IMR-90 (cell line): ENCODE results near the gene ARMH3. TPM values are rescaled to one million over a fixed set of nuclear protein-coding genes. Genes with fewer than 3 reads are reported as not detected.

Experiments
- ATAC-seq: fragments of 200-7000 bp; cut with Tn5 transposase; 2 replicates; pipeline ENCODE4 v1.9.1; 2020; ENCODE audit warnings: low read depth, mild to moderate bottlenecking, moderate library complexity
- BruUV-seq: library from RNA; stranded (reverse); fragments of 400-500 nt; replicated peaks from 2 replicates; lab custom pipeline; 2021; lab: Mats Ljungman, UMichigan
- CTCF ChIA-PET: fragments of 300-600 bp; formaldehyde crosslinking; extraction: SDS; loops from one replicate; lab custom pipeline; 2021; ENCODE audit warnings: antibody characterized with exemption; lab: Yijun Ruan, JAX
- POLR2A ChIA-PET: fragments of 300-600 bp; sonication (Branson Sonifier 250); formaldehyde crosslinking; loops from one replicate; lab custom pipeline; 2022; ENCODE audit warnings: antibody characterized with exemption; ENCODE audit not compliant: unreplicated experiment; lab: Charles Lee
- DNase-seq: peaks from one replicate; pipeline ENCODE4 v3.0.0; 2013
- H2AFZ ChIP-seq: replicated peaks from 2 replicates; pipeline ENCODE3; 2013; ENCODE audit warnings: low read length, mild to moderate bottlenecking; ENCODE audit not compliant: poor library complexity
- H2AK5ac ChIP-seq: 2 replicates; pipeline ENCODE4 v1.6.1; 2013; ENCODE audit warnings: low read depth, low read length, inconsistent platforms
- H2AK9ac ChIP-seq: replicated peaks from 2 replicates; pipeline ENCODE3; 2013; ENCODE audit warnings: mild to moderate bottlenecking, low read depth, low read length, moderate library complexity; ENCODE audit not compliant: poor library complexity
- H2BK120ac ChIP-seq: 2 replicates; pipeline ENCODE4 v1.6.1; 2013; ENCODE audit warnings: low read depth, low read length, inconsistent platforms
- H2BK15ac ChIP-seq: 3 replicates; pipeline ENCODE4 v1.6.1; 2013; ENCODE audit warnings: low read depth, low read length, inconsistent platforms
- H2BK20ac ChIP-seq: 2 replicates; pipeline ENCODE4 v1.6.1; 2013; ENCODE audit warnings: low read depth, mild to moderate bottlenecking, inconsistent platforms, low read length, moderate library complexity
- H2BK5ac ChIP-seq: 2 replicates; pipeline ENCODE4 v1.6.1; 2013; ENCODE audit warnings: mild to moderate bottlenecking, low read depth, low read length, inconsistent platforms; ENCODE audit not compliant: poor library complexity, severe bottlenecking
- H3K14ac ChIP-seq: replicated peaks from 2 replicates; pipeline ENCODE4 v1.6.1; 2013; ENCODE audit warnings: low read depth, low read length, inconsistent platforms
- H3K18ac ChIP-seq: 2 replicates; pipeline ENCODE4 v1.6.1; 2013; ENCODE audit warnings: low read depth, low read length, control low read depth
- H3K23ac ChIP-seq: 2 replicates; pipeline ENCODE4 v1.6.1; 2013; ENCODE audit warnings: low read depth, low read length, inconsistent platforms
- H3K27ac ChIP-seq: 2 replicates; pipeline ENCODE4 v1.5.1; 2013; ENCODE audit warnings: mild to moderate bottlenecking, control low read depth, low read length; ENCODE audit not compliant: insufficient read depth
- H3K27me3 ChIP-seq: 2 replicates; pipeline ENCODE4 v1.6.1; 2013; ENCODE audit warnings: low read length; ENCODE audit not compliant: control insufficient read depth, insufficient read depth
- H3K36me3 ChIP-seq: 2 replicates; pipeline ENCODE4 v1.6.1; 2013; ENCODE audit warnings: low read length, mixed read lengths; ENCODE audit not compliant: control insufficient read depth, insufficient read depth
- H3K4ac ChIP-seq: 2 replicates; pipeline ENCODE4 v1.6.1; 2013; ENCODE audit warnings: low read depth, low read length, inconsistent platforms
- H3K4me1 ChIP-seq: 2 replicates; pipeline ENCODE4 v1.6.1; 2013; ENCODE audit warnings: low read length, mixed read lengths; ENCODE audit not compliant: control insufficient read depth, insufficient read depth
- H3K4me2 ChIP-seq: 2 replicates; pipeline ENCODE4 v1.6.1; 2013; ENCODE audit warnings: low read depth, mild to moderate bottlenecking, control low read depth, low read length, moderate library complexity
- H3K4me3 ChIP-seq: 2 replicates; pipeline ENCODE4 v1.5.1; 2013; ENCODE audit warnings: low read depth, mild to moderate bottlenecking, control low read depth, low read length, moderate library complexity; ENCODE audit not compliant: insufficient read depth
- H3K56ac ChIP-seq: 2 replicates; pipeline ENCODE4 v1.6.1; 2013; ENCODE audit warnings: low read length, inconsistent platforms; ENCODE audit not compliant: insufficient read depth; ENCODE audit errors: extremely low read depth
- H3K79me1 ChIP-seq, 2 experiments: 2 replicates each; pipeline ENCODE4 v1.6.1; 2013; ENCODE audit warnings: low read length in 2 of 2, inconsistent platforms in 1 of 2, low read depth in 1 of 2
- H3K9ac ChIP-seq: 2 replicates; pipeline ENCODE4 v1.6.1; 2013; ENCODE audit warnings: low read depth, low read length, control low read depth
- H3K9me1 ChIP-seq: 2 replicates; pipeline ENCODE4 v1.6.1; 2013; ENCODE audit warnings: low read length, inconsistent platforms; ENCODE audit not compliant: insufficient read depth
- H3K9me3 ChIP-seq: 2 replicates; pipeline ENCODE4 v1.6.1; 2013; ENCODE audit warnings: low read length; ENCODE audit not compliant: control insufficient read depth, insufficient read depth
- H4K20me1 ChIP-seq: 2 replicates; pipeline ENCODE4 v1.6.1; 2013; ENCODE audit warnings: low read length, inconsistent platforms; ENCODE audit not compliant: insufficient read depth
- H4K5ac ChIP-seq: 2 replicates; pipeline ENCODE4 v1.6.1; 2013; ENCODE audit warnings: mild to moderate bottlenecking, low read depth, low read length, control low read depth
- H4K8ac ChIP-seq, 2 experiments: 2 replicates each; pipeline ENCODE4 v1.6.1; 2013; ENCODE audit warnings: low read depth in 2 of 2, low read length in 2 of 2, control low read depth in 1 of 2, inconsistent platforms in 1 of 2
- H4K91ac ChIP-seq: 2 replicates; pipeline ENCODE4 v1.6.1; 2013; ENCODE audit warnings: low read depth, low read length, inconsistent platforms; ENCODE audit not compliant: insufficient read depth
- CEBPB ChIP-seq: IDR thresholded peaks from 2 replicates; pipeline ENCODE4 v1.6.1; 2012; ENCODE audit warnings: low read depth, low read length, improper control_type of control experiment
- CHD1 ChIP-seq: IDR thresholded peaks from 2 replicates; pipeline ENCODE4 v1.6.1; 2012; ENCODE audit warnings: low read depth, low read length, improper control_type of control experiment
- CTCF ChIP-seq: conservative IDR thresholded peaks from 2 replicates; pipeline ENCODE4 v1.5.1; 2012; ENCODE audit warnings: mild to moderate bottlenecking, low read depth, low read length, improper control_type of control experiment
- NFE2L2 ChIP-seq: fragments of 150-350 bp; IDR thresholded peaks from 2 replicates; pipeline ENCODE4 v1.6.1; 2016; ENCODE audit warnings: low read depth, mild to moderate bottlenecking, low read length
- POLR2A ChIP-seq: IDR thresholded peaks from 2 replicates; pipeline ENCODE4 v1.6.1; 2012; ENCODE audit warnings: mild to moderate bottlenecking, low read depth, low read length
- RAD21 ChIP-seq: IDR thresholded peaks from 2 replicates; pipeline ENCODE4 v1.6.1; 2012; ENCODE audit warnings: low read length, improper control_type of control experiment
- RCOR1 ChIP-seq: IDR thresholded peaks from 2 replicates; pipeline ENCODE4 v1.6.1; 2012; ENCODE audit warnings: mild to moderate bottlenecking, low read length, improper control_type of control experiment; ENCODE audit not compliant: insufficient replicate concordance
- RFX5 ChIP-seq: IDR thresholded peaks from 2 replicates; pipeline ENCODE4 v1.8.0; 2012; ENCODE audit warnings: low read depth, mild to moderate bottlenecking, low read length, moderate library complexity
- WGBS, 2 experiments: methylation state at CpG; one replicate each; pipeline versions ENCODE4 v1.1.5 to v1.1.7; 2013; ENCODE audit warnings: missing lambda C conversion rate in 2 of 2; ENCODE audit not compliant: insufficient read length in 1 of 2; ENCODE audit errors: extremely low coverage in 2 of 2; 5-methylcytosine and 5-hydroxymethylcytosine counted together
- dilution Hi-C: fragments of 300-500 bp; cut with HindIII; formaldehyde crosslinking; loops from one replicate; pipeline ENCODE4 v1.14.3; 2018; ENCODE audit warnings: low sequenced_read_pairs; ENCODE audit not compliant: unreplicated experiment
- in situ Hi-C: fragments of 300-500 bp; cut with MboI; formaldehyde crosslinking; loops from 3 replicates; pipeline ENCODE4 v1.14.3; 2019; ENCODE audit warnings: low sequenced_read_pairs, inconsistent platforms, mixed read lengths
- intact Hi-C: fragments of 100-400 bp; cut with micrococcal nuclease; formaldehyde crosslinking; loops from 2 replicates; pipeline ENCODE4 v1.10.0; 2022
- polyA plus RNA-seq, 3 experiments: library from polyadenylated mRNA; depleted of rRNA; stranded (reverse); fragments of >200 nt; gene quantifications; 2 replicates each; pipeline ENCODE4 v1.2.3, GENCODE V29; 2012; ENCODE audit warnings: low replicate concordance in 1 of 3
- total RNA-seq: library from RNA; depleted of rRNA; stranded (reverse); fragments of >200 nt; gene quantifications from 2 replicates; pipeline ENCODE4 v1.2.3, GENCODE V29; 2012
- TF ChIP-seq, protein P1 (sequence below): fragments of 150-350 bp; IDR thresholded peaks from 2 replicates; pipeline ENCODE4 v1.6.1; 2017; ENCODE audit warnings: mild to moderate bottlenecking, antibody characterized with exemption, low read length, low read depth

The ARMH3 gene
- total and polyA plus RNA-seq, 2 of the 4 experiments (the other 2 are of a cell fraction), result 12.1 to 13.1 TPM

DNA sequence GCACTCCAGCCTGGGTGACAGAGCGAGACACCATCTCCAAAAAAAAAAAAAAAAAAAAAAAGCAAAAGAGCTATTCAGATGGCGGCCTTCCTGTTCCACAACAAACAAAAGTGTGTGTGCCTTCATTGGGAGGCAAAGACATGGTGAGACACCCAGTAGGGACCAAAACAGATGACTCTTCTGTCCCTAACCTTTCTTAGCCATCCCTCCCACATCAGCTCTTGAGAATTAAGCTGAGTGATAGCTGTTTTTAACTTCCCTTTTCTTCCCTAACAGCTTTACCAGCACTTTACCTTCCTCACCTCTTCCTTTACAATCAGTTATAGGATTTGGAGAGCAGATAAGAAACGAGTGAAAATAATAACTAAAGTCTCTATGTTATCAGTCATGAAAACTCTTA lies 48.2 kb downstream of the ARMH3 start:
- no peak overlapping the region for H2AFZ ChIP-seq
- no peak overlapping the region for H2BK5ac ChIP-seq
- BruUV-seq, result no TSS peak
- H3K56ac ChIP-seq, result no peak overlapping the region
- no peak overlapping the region for H4K91ac ChIP-seq
- H3K4me3 ChIP-seq, result no peak overlapping the region
- H3K9me1 ChIP-seq, result no peaks in the 10 kb centered on the region
- DNase-seq (no peak), ATAC-seq (no peak)
- no peaks in the 10 kb centered on the region for H3K4me1 ChIP-seq
- H3K4ac ChIP-seq, result no peak overlapping the region
- no peak overlapping the region for H2AK5ac ChIP-seq
- no peak overlapping the region for H3K27ac ChIP-seq
- peaks cover 0 to 3% of the 10 kb centered on the region in 2 experiments; a peak in 1 of 4 replicates for H3K79me1 ChIP-seq
- H3K27me3 ChIP-seq, result no peaks in the 10 kb centered on the region
- CTCF ChIA-PET, result interaction anchor here (5.2 kb wide), 1 partner anchor 168 kb away, joined by 60 read pairs; no protein-coding TSS in a partner anchor
- no peak overlapping the region for H2BK20ac ChIP-seq
- TF ChIP-seq RAD21 (no peak), NFE2L2 (no peak), CHD1 (no peak), RFX5 (no peak), CEBPB (no peak), CTCF (no peak), POLR2A (no peak), RCOR1 (no peak)
- TF ChIP-seq, protein P1, sequence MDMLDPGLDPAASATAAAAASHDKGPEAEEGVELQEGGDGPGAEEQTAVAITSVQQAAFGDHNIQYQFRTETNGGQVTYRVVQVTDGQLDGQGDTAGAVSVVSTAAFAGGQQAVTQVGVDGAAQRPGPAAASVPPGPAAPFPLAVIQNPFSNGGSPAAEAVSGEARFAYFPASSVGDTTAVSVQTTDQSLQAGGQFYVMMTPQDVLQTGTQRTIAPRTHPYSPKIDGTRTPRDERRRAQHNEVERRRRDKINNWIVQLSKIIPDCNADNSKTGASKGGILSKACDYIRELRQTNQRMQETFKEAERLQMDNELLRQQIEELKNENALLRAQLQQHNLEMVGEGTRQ, result no peak
- no peak overlapping the region for H3K23ac ChIP-seq
- H3K14ac ChIP-seq, result no peak overlapping the region
- no peak overlapping the region for H3K18ac ChIP-seq
- no peaks in the 10 kb centered on the region for H3K9me3 ChIP-seq
- dilution Hi-C loops (no loop called here), intact Hi-C loops (no loop called here), in situ Hi-C loops (no loop called here)
- no CpG with 5 or more reads among the region's 3 CpGs for WGBS, 2 experiments
- H4K20me1 ChIP-seq, result no peaks in the 10 kb centered on the region
- H2BK120ac ChIP-seq, result no peak overlapping the region
- no peak overlapping the region for H3K4me2 ChIP-seq
- H4K8ac ChIP-seq, result no peak overlapping the region
- no peak overlapping the region for H2AK9ac ChIP-seq
- POLR2A ChIA-PET, result interaction anchor here (0.6 kb wide), 2 partner anchors 10 to 12 kb away, joined by 4 read pairs; no protein-coding TSS in a partner anchor
- H2BK15ac ChIP-seq, result no peak overlapping the region
- H3K36me3 ChIP-seq, result peaks cover 4% of the 10 kb centered on the region
- no peak overlapping the region for H3K9ac ChIP-seq
- no peak overlapping the region for H4K5ac ChIP-seq
